IMR-90 (cell line): ENCODE data around the gene NAPEPLD. TPM values are rescaled to one million over a fixed set of nuclear protein-coding genes. Genes with fewer than 3 reads are reported as not detected.
"Not testable (repeated sequence)": the region's sequence is repeated elsewhere in the genome, so short reads cannot be mapped to it uniquely, and the experiment has no call there.

Experiments
- ATAC-seq: fragments of 200-7000 bp; cut with Tn5 transposase; 2 replicates; pipeline ENCODE4 v1.9.1; 2020; ENCODE audit warnings: low read depth, mild to moderate bottlenecking, moderate library complexity
- BruUV-seq: library from RNA; stranded (reverse); fragments of 400-500 nt; replicated peaks from 2 replicates; lab custom pipeline; 2021; lab: Mats Ljungman, UMichigan
- CTCF ChIA-PET: fragments of 300-600 bp; formaldehyde crosslinking; extraction: SDS; loops from one replicate; lab custom pipeline; 2021; ENCODE audit warnings: antibody characterized with exemption; lab: Yijun Ruan, JAX
- POLR2A ChIA-PET: fragments of 300-600 bp; sonication (Branson Sonifier 250); formaldehyde crosslinking; loops from one replicate; lab custom pipeline; 2022; ENCODE audit warnings: antibody characterized with exemption; ENCODE audit not compliant: unreplicated experiment; lab: Charles Lee
- DNase-seq: peaks from one replicate; pipeline ENCODE4 v3.0.0; 2013
- H2AFZ ChIP-seq: replicated peaks from 2 replicates; pipeline ENCODE3; 2013; ENCODE audit warnings: low read length, mild to moderate bottlenecking; ENCODE audit not compliant: poor library complexity
- H2AK5ac ChIP-seq: 2 replicates; pipeline ENCODE4 v1.6.1; 2013; ENCODE audit warnings: low read depth, low read length, inconsistent platforms
- H2AK9ac ChIP-seq: replicated peaks from 2 replicates; pipeline ENCODE3; 2013; ENCODE audit warnings: mild to moderate bottlenecking, low read depth, low read length, moderate library complexity; ENCODE audit not compliant: poor library complexity
- H2BK120ac ChIP-seq: 2 replicates; pipeline ENCODE4 v1.6.1; 2013; ENCODE audit warnings: low read depth, low read length, inconsistent platforms
- H2BK15ac ChIP-seq: 3 replicates; pipeline ENCODE4 v1.6.1; 2013; ENCODE audit warnings: low read depth, low read length, inconsistent platforms
- H2BK20ac ChIP-seq: 2 replicates; pipeline ENCODE4 v1.6.1; 2013; ENCODE audit warnings: low read depth, mild to moderate bottlenecking, inconsistent platforms, low read length, moderate library complexity
- H2BK5ac ChIP-seq: 2 replicates; pipeline ENCODE4 v1.6.1; 2013; ENCODE audit warnings: mild to moderate bottlenecking, low read depth, low read length, inconsistent platforms; ENCODE audit not compliant: poor library complexity, severe bottlenecking
- H3K14ac ChIP-seq: replicated peaks from 2 replicates; pipeline ENCODE4 v1.6.1; 2013; ENCODE audit warnings: low read depth, low read length, inconsistent platforms
- H3K18ac ChIP-seq: 2 replicates; pipeline ENCODE4 v1.6.1; 2013; ENCODE audit warnings: low read depth, low read length, control low read depth
- H3K23ac ChIP-seq: 2 replicates; pipeline ENCODE4 v1.6.1; 2013; ENCODE audit warnings: low read depth, low read length, inconsistent platforms
- H3K27ac ChIP-seq: 2 replicates; pipeline ENCODE4 v1.5.1; 2013; ENCODE audit warnings: mild to moderate bottlenecking, control low read depth, low read length; ENCODE audit not compliant: insufficient read depth
- H3K27me3 ChIP-seq: 2 replicates; pipeline ENCODE4 v1.6.1; 2013; ENCODE audit warnings: low read length; ENCODE audit not compliant: control insufficient read depth, insufficient read depth
- H3K36me3 ChIP-seq: 2 replicates; pipeline ENCODE4 v1.6.1; 2013; ENCODE audit warnings: low read length, mixed read lengths; ENCODE audit not compliant: control insufficient read depth, insufficient read depth
- H3K4ac ChIP-seq: 2 replicates; pipeline ENCODE4 v1.6.1; 2013; ENCODE audit warnings: low read depth, low read length, inconsistent platforms
- H3K4me1 ChIP-seq: 2 replicates; pipeline ENCODE4 v1.6.1; 2013; ENCODE audit warnings: low read length, mixed read lengths; ENCODE audit not compliant: control insufficient read depth, insufficient read depth
- H3K4me2 ChIP-seq: 2 replicates; pipeline ENCODE4 v1.6.1; 2013; ENCODE audit warnings: low read depth, mild to moderate bottlenecking, control low read depth, low read length, moderate library complexity
- H3K4me3 ChIP-seq: 2 replicates; pipeline ENCODE4 v1.5.1; 2013; ENCODE audit warnings: low read depth, mild to moderate bottlenecking, control low read depth, low read length, moderate library complexity; ENCODE audit not compliant: insufficient read depth
- H3K56ac ChIP-seq: 2 replicates; pipeline ENCODE4 v1.6.1; 2013; ENCODE audit warnings: low read length, inconsistent platforms; ENCODE audit not compliant: insufficient read depth; ENCODE audit errors: extremely low read depth
- H3K79me1 ChIP-seq, 2 experiments: 2 replicates each; pipeline ENCODE4 v1.6.1; 2013; ENCODE audit warnings: low read length in 2 of 2, inconsistent platforms in 1 of 2, low read depth in 1 of 2
- H3K9ac ChIP-seq: 2 replicates; pipeline ENCODE4 v1.6.1; 2013; ENCODE audit warnings: low read depth, low read length, control low read depth
- H3K9me1 ChIP-seq: 2 replicates; pipeline ENCODE4 v1.6.1; 2013; ENCODE audit warnings: low read length, inconsistent platforms; ENCODE audit not compliant: insufficient read depth
- H3K9me3 ChIP-seq: 2 replicates; pipeline ENCODE4 v1.6.1; 2013; ENCODE audit warnings: low read length; ENCODE audit not compliant: control insufficient read depth, insufficient read depth
- H4K20me1 ChIP-seq: 2 replicates; pipeline ENCODE4 v1.6.1; 2013; ENCODE audit warnings: low read length, inconsistent platforms; ENCODE audit not compliant: insufficient read depth
- H4K5ac ChIP-seq: 2 replicates; pipeline ENCODE4 v1.6.1; 2013; ENCODE audit warnings: mild to moderate bottlenecking, low read depth, low read length, control low read depth
- H4K8ac ChIP-seq, 2 experiments: 2 replicates each; pipeline ENCODE4 v1.6.1; 2013; ENCODE audit warnings: low read depth in 2 of 2, low read length in 2 of 2, control low read depth in 1 of 2, inconsistent platforms in 1 of 2
- H4K91ac ChIP-seq: 2 replicates; pipeline ENCODE4 v1.6.1; 2013; ENCODE audit warnings: low read depth, low read length, inconsistent platforms; ENCODE audit not compliant: insufficient read depth
- WGBS, 2 experiments: methylation state at CpG; one replicate each; pipeline versions ENCODE4 v1.1.5 to v1.1.7; 2013; ENCODE audit warnings: missing lambda C conversion rate in 2 of 2; ENCODE audit not compliant: insufficient read length in 1 of 2; ENCODE audit errors: extremely low coverage in 2 of 2; 5-methylcytosine and 5-hydroxymethylcytosine counted together
- dilution Hi-C: fragments of 300-500 bp; cut with HindIII; formaldehyde crosslinking; loops from one replicate; pipeline ENCODE4 v1.14.3; 2018; ENCODE audit warnings: low sequenced_read_pairs; ENCODE audit not compliant: unreplicated experiment
- in situ Hi-C: fragments of 300-500 bp; cut with MboI; formaldehyde crosslinking; loops from 3 replicates; pipeline ENCODE4 v1.14.3; 2019; ENCODE audit warnings: low sequenced_read_pairs, inconsistent platforms, mixed read lengths
- intact Hi-C: fragments of 100-400 bp; cut with micrococcal nuclease; formaldehyde crosslinking; loops from 2 replicates; pipeline ENCODE4 v1.10.0; 2022
- polyA plus RNA-seq, 3 experiments: library from polyadenylated mRNA; depleted of rRNA; stranded (reverse); fragments of >200 nt; gene quantifications; 2 replicates each; pipeline ENCODE4 v1.2.3, GENCODE V29; 2012; ENCODE audit warnings: low replicate concordance in 1 of 3
- total RNA-seq: library from RNA; depleted of rRNA; stranded (reverse); fragments of >200 nt; gene quantifications from 2 replicates; pipeline ENCODE4 v1.2.3, GENCODE V29; 2012

Gene NAPEPLD
- total and polyA plus RNA-seq, 2 of the 4 experiments (the other 2 are of a cell fraction) = 2.2 to 3.4 TPM

GRCh38 chr7:103144754-103145153, 4.1 kb downstream of the NAPEPLD start:
- 100% methylated on average over 1 of the region's 2 CpGs; no CpG with 5 or more reads in 1 of the 2 experiments for WGBS, 2 experiments
- H4K8ac ChIP-seq, POLR2A ChIA-PET, DNase-seq, H4K5ac ChIP-seq, H3K9me3 ChIP-seq, H2BK20ac ChIP-seq, H2AK5ac ChIP-seq, BruUV-seq, intact Hi-C loops, H4K91ac ChIP-seq, H3K27me3 ChIP-seq, H3K4ac ChIP-seq, H4K20me1 ChIP-seq, H3K4me1 ChIP-seq, H3K23ac ChIP-seq, H3K56ac ChIP-seq, H3K9me1 ChIP-seq, H2BK120ac ChIP-seq, H2BK5ac ChIP-seq, H3K4me3 ChIP-seq, CTCF ChIA-PET, H3K36me3 ChIP-seq, dilution Hi-C loops, ATAC-seq, H3K14ac ChIP-seq, in situ Hi-C loops, H3K4me2 ChIP-seq, H3K9ac ChIP-seq, H3K18ac ChIP-seq, H2BK15ac ChIP-seq, H3K27ac ChIP-seq, H2AK9ac ChIP-seq, H2AFZ ChIP-seq: not testable (repeated sequence)
- H3K79me1 ChIP-seq = peaks cover 3 to 11% of the 10 kb centered on the region in 2 experiments; a peak in 1 of 4 replicates
